ENCODE measurements around the gene GOLT1B. TPM values are rescaled to one million over a fixed set of nuclear protein-coding genes. Genes with fewer than 3 reads are reported as not detected.

GOLT1B gene
- total RNA-seq, 4 donors from 2014 or later, result 14.1 to 70.0 (median 31.4) TPM

GRCh38 chr12:21521541-21521940, 20.0 kb downstream of the GOLT1B start:
- intact Hi-C loops (cut with DNase I; ENCODE audit: low total_unique reads), result no loop called here
- Histone ChIP-seq H3K9me3 (no peaks in the 10 kb centered on the region), H3K27ac (no peak overlapping the region), H3K4me1 (no peaks in the 10 kb centered on the region), H3K36me3 (no peaks in the 10 kb centered on the region), H3K27me3 (no peaks in the 10 kb centered on the region), H3K4me3 (no peak overlapping the region)
- TF ChIP-seq POLR2A (IDR thresholded peaks at IDR 0.05) (no peak), CTCF (IDR thresholded peaks at IDR 0.05) (no peak)
- DNase-seq, result no peak

- Histone ChIP-seq H3K9me3 (no peaks in the 10 kb centered on the region), H3K27me3 (no peaks in the 10 kb centered on the region), H3K4me1 (no peaks in the 10 kb centered on the region), H3K36me3 (no peaks in the 10 kb centered on the region), H3K4me3 (no peak overlapping the region), H3K27ac (no peak overlapping the region)
- no peak for DNase-seq
- TF ChIP-seq POLR2A (IDR thresholded peaks at IDR 0.05) (no peak), CTCF (IDR thresholded peaks at IDR 0.05) (no peak)
- intact Hi-C loops (cut with DNase I; ENCODE audit: low total_unique reads), result no loop called here
These were observed 21.6 kb downstream of the GOLT1B start for GRCh38 chr12:21523148-21523547.

GRCh38 chr12:21526053-21526452, 24.5 kb downstream of the GOLT1B start, which contains the start of gene SPX:
Gene SPX (plus strand): TSS chr12:21526296. CDS start chr12:21526473, 177 bp downstream.
- intact Hi-C loops (cut with DNase I; ENCODE audit: low total_unique reads), result no loop called here
- TF ChIP-seq CTCF (IDR thresholded peaks at IDR 0.05), result no peak
- TF ChIP-seq POLR2A (IDR thresholded peaks at IDR 0.05), result no peak
- H3K4me3 ChIP-seq, result peak within 1 kb of the TSS; percentile 42 to 43
- H3K27me3 ChIP-seq, result no peaks in the 10 kb centered on the region
- no peaks in the 10 kb centered on the region for H3K4me1 ChIP-seq
- no peak within 1 kb of the TSS for H3K27ac ChIP-seq
- no peaks in the 10 kb centered on the region for H3K9me3 ChIP-seq
- no peaks in the 10 kb centered on the region for H3K36me3 ChIP-seq
- no peak for DNase-seq

- H3K9me3 ChIP-seq, result no peaks in the 10 kb centered on the region
- intact Hi-C loops (cut with DNase I; ENCODE audit: low total_unique reads), result no loop called here
- no peaks in the 10 kb centered on the region for H3K27me3 ChIP-seq
- H3K27ac ChIP-seq, result no peak overlapping the region
- H3K4me3 ChIP-seq, result peak overlapping the region; percentile 42 to 43
- no peaks in the 10 kb centered on the region for H3K4me1 ChIP-seq
- TF ChIP-seq POLR2A (IDR thresholded peaks at IDR 0.05) (no peak), CTCF (IDR thresholded peaks at IDR 0.05) (no peak)
- no peak for DNase-seq
- H3K36me3 ChIP-seq, result no peaks in the 10 kb centered on the region
These were observed 25.2 kb downstream of the GOLT1B start for GRCh38 chr12:21526721-21527345.

- Histone ChIP-seq H3K9me3 (no peaks in the 10 kb centered on the region), H3K36me3 (no peaks in the 10 kb centered on the region), H3K27me3 (no peaks in the 10 kb centered on the region), H3K4me1 (no peaks in the 10 kb centered on the region), H3K4me3 (peak overlapping the region; percentile 42 to 43), H3K27ac (no peak overlapping the region)
- peak in 1 of 2 donors; percentile 19 for DNase-seq
- intact Hi-C loops (cut with DNase I; ENCODE audit: low total_unique reads), result no loop called here
- TF ChIP-seq CTCF (IDR thresholded peaks at IDR 0.05), result no peak
These were observed 26.0 kb downstream of the GOLT1B start for GRCh38 chr12:21527451-21528180.
